Psoas muscle (tissue), 8 donors: Measurements from ENCODE around the gene PRR5L. TPM values are rescaled to one million over a fixed set of nuclear protein-coding genes. Genes with fewer than 3 reads are reported as not detected.

Source experiments
- ATAC-seq, 4 donors: fragments of 200-7000 bp; cut with Tn5 transposase; one replicate each; pipeline ENCODE4 v1.9.1; 2020; ENCODE audit warnings: moderate library complexity in 3 of 4, mild to moderate bottlenecking in 2 of 4
- DNase-seq, 2 donors: peaks; one replicate each; pipeline ENCODE4 v3.0.0-alpha.2; 2020
- H3K27ac ChIP-seq: fragments of 200-600 bp; one replicate; pipeline ENCODE4 v1.8.0; 2022
- H3K27me3 ChIP-seq, 3 donors: fragments of 200-600 bp in 1 of 3; one replicate each; pipeline versions ENCODE4 v1.6.1 to v1.8.0; 2013 to 2022; ENCODE audit warnings: low read length in 2 of 3, mild to moderate bottlenecking in 2 of 3, moderate library complexity in 1 of 3; ENCODE audit not compliant: insufficient read depth in 3 of 3
- H3K36me3 ChIP-seq, 2 donors: fragments of 200-600 bp in 1 of 2; one replicate each; pipeline versions ENCODE4 v1.6.1 to v1.8.0; 2013 to 2022; ENCODE audit warnings: low read depth in 1 of 2, mild to moderate bottlenecking in 1 of 2, moderate library complexity in 1 of 2; ENCODE audit not compliant: insufficient read depth in 1 of 2
- H3K4me1 ChIP-seq: fragments of 200-600 bp; one replicate; pipeline ENCODE4 v1.8.0; 2022
- H3K4me3 ChIP-seq: fragments of 200-600 bp; one replicate; pipeline ENCODE4 v1.8.0; 2022; ENCODE audit warnings: mild to moderate bottlenecking
- H3K9me3 ChIP-seq: fragments of 200-600 bp; one replicate; pipeline ENCODE4 v1.8.0; 2022
- CTCF ChIP-seq: fragments of 200-600 bp; IDR thresholded peaks from one replicate; pipeline ENCODE4 v1.8.0; 2022; ENCODE audit warnings: antibody characterized with exemption
- WGBS, 3 donors: extraction: QIAGEN DNeasy Blood & Tissue Kit; methylation state at CpG; one replicate each; pipeline versions ENCODE4 v1.1.6 to v1.1.7; 2013; 5-methylcytosine and 5-hydroxymethylcytosine counted together
- intact Hi-C, 2 donors: fragments of 100-400 bp; cut with DNase I; formaldehyde crosslinking; loops; one replicate each; pipeline versions ENCODE4 v1.11.0 to v1.14.2; 2022
- polyA plus RNA-seq, 3 donors: library from polyadenylated mRNA; stranded (reverse); fragments of 200-250 nt; gene quantifications; one replicate each; pipeline ENCODE4 v1.2.3, GENCODE V29; 2013
- total RNA-seq, 4 donors: library from RNA; stranded (reverse); fragmentation: NEBNext Ultra II Directional in 2 of 4; extraction: Animal tissue kit (Norgen Biotek cat#: 25700) in 2 of 4; gene quantifications; one replicate each; pipeline versions ENCODE4 v1.2.1 to v1.2.4, GENCODE V29; 2021 to 2023
- donor health status: healthy with polysubstance abuse.
- donor health status: DM: no; HTN: no; CAD: no; lungs with moderate emphysema.
- donor health status: Bipolar disorder and iron deficiency.
- donor health status: healthy.
- donor health status: DM: yes; HTN: yes; CAD: no.
- donor health status: DM: no; HTN: no; CAD: no.
- donor health status: DM: no; HTN: no; CAD: no.
- donor health status: DM: yes; HTN: yes; CAD: no.

The PRR5L gene
- total and polyA plus RNA-seq, 7 donors = 0.39 to 2.5 (median 0.86) TPM

- H3K4me3 ChIP-seq = no peak overlapping the region
- no peaks in the 10 kb centered on the region for H3K9me3 ChIP-seq
- H3K27me3 ChIP-seq = no peaks in the 10 kb centered on the region
- H3K4me1 ChIP-seq = no peaks in the 10 kb centered on the region
- DNase-seq (no peak), ATAC-seq (no peak)
- 84 to 91% (median 87%) methylated on average over 4 of the region's 4 CpGs for WGBS, 3 donors
- no peak for TF ChIP-seq CTCF
- H3K36me3 ChIP-seq = no peaks in the 10 kb centered on the region
- intact Hi-C loops = no loop called here
- H3K27ac ChIP-seq = no peak overlapping the region
Measured at GRCh38 chr11:36426226-36426848, 130.2 kb downstream of the PRR5L start.

GRCh38 chr11:36427079-36427478 lies 131.0 kb downstream of the PRR5L start:
- WGBS, 3 donors = 55 to 73% (median 55%) methylated on average over 4 of the region's 4 CpGs
- no peak for TF ChIP-seq CTCF
- H3K27me3 ChIP-seq = no peaks in the 10 kb centered on the region
- DNase-seq (no peak), ATAC-seq (no peak)
- H3K27ac ChIP-seq = no peak overlapping the region
- no peak overlapping the region for H3K4me3 ChIP-seq
- intact Hi-C loops = no loop called here
- no peaks in the 10 kb centered on the region for H3K36me3 ChIP-seq
- H3K9me3 ChIP-seq = no peaks in the 10 kb centered on the region
- no peaks in the 10 kb centered on the region for H3K4me1 ChIP-seq

DNA sequence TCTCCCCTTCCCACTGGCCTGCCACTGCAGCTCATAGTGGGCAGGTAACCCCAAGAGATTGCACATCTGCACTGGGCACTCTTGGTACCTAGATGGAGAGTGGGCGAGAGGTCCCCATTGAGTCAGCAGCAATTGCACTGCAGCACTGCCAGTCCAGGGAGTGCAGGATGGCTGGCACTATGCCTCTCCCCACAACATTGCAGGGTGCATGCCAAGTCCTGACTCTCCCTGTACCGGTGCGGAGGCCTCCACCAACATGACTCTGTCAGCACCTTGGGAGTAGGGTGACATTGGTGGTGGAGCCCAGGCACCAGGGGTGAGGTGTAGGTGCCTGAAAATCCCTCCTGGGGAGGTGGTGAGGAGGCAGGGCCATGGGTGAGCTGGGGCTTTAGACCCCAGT lies 131.8 kb downstream of the PRR5L start:
- no peaks in the 10 kb centered on the region for H3K4me1 ChIP-seq
- ATAC-seq = no peak
- no peaks in the 10 kb centered on the region for H3K36me3 ChIP-seq
- WGBS, 3 donors = 76 to 82% (median 79%) methylated on average over 3 of the region's 3 CpGs
- no peak for TF ChIP-seq CTCF
- DNase-seq = no peak
- no peak overlapping the region for H3K27ac ChIP-seq
- intact Hi-C loops = no loop called here
- no peaks in the 10 kb centered on the region for H3K9me3 ChIP-seq
- H3K27me3 ChIP-seq = no peaks in the 10 kb centered on the region
- H3K4me3 ChIP-seq = no peak overlapping the region

DNA sequence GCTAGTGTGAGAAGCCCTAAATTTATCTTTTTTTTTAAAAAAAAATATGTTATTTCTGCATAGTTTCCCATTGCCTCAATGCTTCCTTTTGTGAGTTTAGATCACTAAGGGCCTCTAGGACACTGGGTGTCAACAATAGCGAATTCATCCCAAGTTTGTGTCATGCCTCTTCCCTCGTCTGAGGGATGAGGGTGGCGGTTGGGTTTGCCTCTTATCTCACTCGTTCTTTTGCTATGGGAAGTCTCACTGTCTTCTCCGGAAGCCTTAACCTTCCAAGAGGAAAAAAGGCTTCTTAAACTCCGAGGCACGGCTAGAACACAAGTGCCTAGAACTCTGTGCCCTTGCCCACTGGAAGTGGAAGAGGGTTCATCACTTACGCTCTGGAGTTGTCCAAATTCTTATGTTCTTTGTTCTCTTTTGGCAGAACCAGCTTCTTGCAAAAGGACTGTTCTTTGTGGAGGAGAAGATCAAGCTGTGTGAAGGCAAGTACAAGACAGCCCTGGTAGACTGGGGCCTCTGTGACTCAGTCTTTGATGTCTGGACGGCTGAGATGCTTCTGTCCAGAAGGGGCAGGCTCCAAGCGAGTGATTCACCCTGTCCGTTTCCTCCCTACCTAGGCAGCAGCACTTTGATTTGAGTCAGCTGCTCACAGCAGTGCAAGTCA lies 135.5 kb downstream of the PRR5L start:
- WGBS, 3 donors = 78 to 84% (median 82%) methylated on average over 11 of the region's 11 CpGs
- no peak for TF ChIP-seq CTCF
- DNase-seq = peak in 1 of 2 donors; percentile 71
- Histone ChIP-seq H3K4me1 (peaks cover 3% of the 10 kb centered on the region), H3K9me3 (no peaks in the 10 kb centered on the region), H3K36me3 (no peaks in the 10 kb centered on the region), H3K4me3 (no peak overlapping the region), H3K27me3 (no peaks in the 10 kb centered on the region), H3K27ac (no peak overlapping the region)
- intact Hi-C loops = loop anchor here in 1 of 2 donors (10.0 kb wide), 1 partner anchor 47 kb away; no protein-coding TSS in a partner anchor
- ATAC-seq = peak; percentile 34 to 88 (median 57)
